Measurements from ENCODE around the gene SPESP1.

DNA sequence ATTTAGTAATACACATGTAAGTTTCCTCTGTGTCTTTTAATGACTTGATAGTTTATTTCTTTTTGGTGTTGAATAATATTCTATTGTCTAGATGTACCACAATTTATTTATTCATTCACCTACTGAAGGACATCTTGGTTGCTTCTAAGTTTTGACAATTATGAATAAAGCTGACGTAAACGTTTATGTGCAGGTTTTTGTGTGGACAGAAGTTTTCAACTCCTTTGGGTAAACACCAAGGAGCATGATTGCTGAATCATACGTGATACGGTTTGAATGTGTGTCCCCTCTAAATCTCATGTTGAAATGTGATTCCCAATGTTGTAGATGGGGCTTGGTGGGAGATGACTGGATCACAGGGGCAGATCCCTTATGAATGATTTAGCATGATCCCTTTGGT is 21.5 kb downstream of the SPESP1 start:
- TF ChIP-seq CTCF (IDR thresholded peaks at IDR 0.05; ENCODE audit: low read depth, low read length) (no peak), POLR2A (IDR thresholded peaks at IDR 0.05; ENCODE audit: extremely low read depth, insufficient read length) (no peak)
- TF ChIP-seq, protein P1, sequence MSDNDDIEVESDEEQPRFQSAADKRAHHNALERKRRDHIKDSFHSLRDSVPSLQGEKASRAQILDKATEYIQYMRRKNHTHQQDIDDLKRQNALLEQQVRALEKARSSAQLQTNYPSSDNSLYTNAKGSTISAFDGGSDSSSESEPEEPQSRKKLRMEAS (IDR thresholded peaks at IDR 0.05; ENCODE audit: low read depth, low read length) = no peak

Measured in NB4 (cell line).